Adrenal gland (tissue), 5 donors: Measurements from ENCODE around the gene FOXA1.

Source experiments
- POLR2A ChIP-seq, 2 donors: fragments of 450-650 bp; IDR thresholded peaks; one replicate each; pipeline ENCODE4 v1.6.1; 2017; ENCODE audit warnings: antibody characterized with exemption in 2 of 2, mild to moderate bottlenecking in 2 of 2, moderate library complexity in 1 of 2
- TF ChIP-seq, protein P1 (sequence below), 6 experiments: fragments of 450-650 bp in 4 of 6; fragments of 200-600 bp in 2 of 6; sonication (generic) in 1 of 6; IDR thresholded peaks; 1 replicate in 5 of 6; 2 replicates in 1 of 6; pipeline versions ENCODE4 v1.5.1 to v1.8.0; 2016 to 2021; ENCODE audit warnings: antibody characterized with exemption in 6 of 6, mild to moderate bottlenecking in 2 of 6, moderate library complexity in 1 of 6
- donor health status: DM: no; HTN: no; CAD: no.

GRCh38 chr14:37606678-37607077, 11.6 kb upstream of the FOXA1 start:
- TF ChIP-seq, protein P1, sequence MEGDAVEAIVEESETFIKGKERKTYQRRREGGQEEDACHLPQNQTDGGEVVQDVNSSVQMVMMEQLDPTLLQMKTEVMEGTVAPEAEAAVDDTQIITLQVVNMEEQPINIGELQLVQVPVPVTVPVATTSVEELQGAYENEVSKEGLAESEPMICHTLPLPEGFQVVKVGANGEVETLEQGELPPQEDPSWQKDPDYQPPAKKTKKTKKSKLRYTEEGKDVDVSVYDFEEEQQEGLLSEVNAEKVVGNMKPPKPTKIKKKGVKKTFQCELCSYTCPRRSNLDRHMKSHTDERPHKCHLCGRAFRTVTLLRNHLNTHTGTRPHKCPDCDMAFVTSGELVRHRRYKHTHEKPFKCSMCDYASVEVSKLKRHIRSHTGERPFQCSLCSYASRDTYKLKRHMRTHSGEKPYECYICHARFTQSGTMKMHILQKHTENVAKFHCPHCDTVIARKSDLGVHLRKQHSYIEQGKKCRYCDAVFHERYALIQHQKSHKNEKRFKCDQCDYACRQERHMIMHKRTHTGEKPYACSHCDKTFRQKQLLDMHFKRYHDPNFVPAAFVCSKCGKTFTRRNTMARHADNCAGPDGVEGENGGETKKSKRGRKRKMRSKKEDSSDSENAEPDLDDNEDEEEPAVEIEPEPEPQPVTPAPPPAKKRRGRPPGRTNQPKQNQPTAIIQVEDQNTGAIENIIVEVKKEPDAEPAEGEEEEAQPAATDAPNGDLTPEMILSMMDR (IDR thresholded peaks at IDR 0.05), result no peak
- no peak for TF ChIP-seq POLR2A (IDR thresholded peaks at IDR 0.05)
